Breast epithelium (tissue), 4 donors: ENCODE data around the gene ZNF467. TPM values are rescaled to one million over a fixed set of nuclear protein-coding genes. Genes with fewer than 3 reads are reported as not detected.

Experiments
- DNase-seq, 2 donors: peaks; one replicate each; pipeline ENCODE4 v3.0.0-alpha.2; 2019; ENCODE audit warnings: low spot score in 2 of 2
- H3K27ac ChIP-seq, 2 donors: fragments of 200-600 bp; sonication (generic) in 1 of 2; one replicate each; pipeline ENCODE4 v1.5.1; 2016 to 2019; ENCODE audit warnings: mild to moderate bottlenecking in 1 of 2
- H3K27me3 ChIP-seq, 2 donors: fragments of 200-600 bp; sonication (generic) in 1 of 2; one replicate each; pipeline versions ENCODE4 v1.5.1 to v1.6.0; 2017 to 2019; ENCODE audit warnings: control low read depth in 1 of 2, mild to moderate bottlenecking in 1 of 2
- H3K36me3 ChIP-seq: fragments of 200-600 bp; one replicate; pipeline ENCODE4 v1.5.1; 2019
- H3K4me1 ChIP-seq, 2 donors: fragments of 200-600 bp; sonication (generic); one replicate each; pipeline ENCODE4 v1.5.1; 2016 to 2019; ENCODE audit warnings: control low read depth in 1 of 2
- H3K4me3 ChIP-seq, 3 donors: fragments of 200-600 bp; sonication (generic); 1 replicate in 2 of 3; 2 replicates in 1 of 3; pipeline ENCODE4 v1.5.1; 2016 to 2019; ENCODE audit warnings: mild to moderate bottlenecking in 3 of 3, moderate library complexity in 2 of 3
- H3K9me3 ChIP-seq, 2 donors: fragments of 200-600 bp; sonication (generic) in 1 of 2; one replicate each; pipeline ENCODE4 v1.5.1; 2016 to 2019; ENCODE audit warnings: control low read depth in 1 of 2
- CTCF ChIP-seq, 3 donors: fragments of 450-650 bp; IDR thresholded peaks; one replicate each; pipeline ENCODE4 v1.5.1; 2016 to 2017; ENCODE audit warnings: antibody characterized with exemption in 3 of 3, mild to moderate bottlenecking in 3 of 3, moderate library complexity in 3 of 3
- POLR2A ChIP-seq: fragments of 450-650 bp; IDR thresholded peaks from one replicate; pipeline ENCODE4 v1.6.1; 2016; ENCODE audit warnings: antibody characterized with exemption, mild to moderate bottlenecking, moderate library complexity
- POLR2AphosphoS5 ChIP-seq, 3 donors: sonication (generic); formaldehyde crosslinking; IDR thresholded peaks; one replicate each; pipeline ENCODE4 v1.6.1; 2017; ENCODE audit warnings: antibody characterized with exemption in 3 of 3
- intact Hi-C: fragments of 100-400 bp; cut with DNase I; formaldehyde crosslinking; loops from one replicate; pipeline ENCODE4 v1.15.1; 2023; ENCODE audit warnings: low total_unique reads
- total RNA-seq, 3 donors: library from RNA; depleted of rRNA; stranded (reverse); fragments of >200 nt; gene quantifications; one replicate each; pipeline ENCODE4 v1.1.0, GENCODE V29; 2016

Gene ZNF467
- total RNA-seq, 3 donors from 2014 or later, result 5.0 to 6.3 (median 5.9) TPM

GRCh38 chr7:149819961-149820340 lies 46.6 kb upstream of the ZNF467 start:
- intact Hi-C loops, result no loop called here
- Histone ChIP-seq H3K27me3 (no peaks in the 10 kb centered on the region), H3K27ac (no peak overlapping the region), H3K9me3 (no peaks in the 10 kb centered on the region), H3K4me1 (no peaks in the 10 kb centered on the region), H3K36me3 (no peaks in the 10 kb centered on the region), H3K4me3 (no peak overlapping the region)
- TF ChIP-seq CTCF (IDR thresholded peaks at IDR 0.05) (no peak), POLR2A (no peak), POLR2AphosphoS5 (IDR thresholded peaks at IDR 0.05) (no peak)
- no peak for DNase-seq

GRCh38 chr7:149819141-149819960 lies 46.0 kb upstream of the ZNF467 start:
- DNase-seq, result no peak

GRCh38 chr7:149818536-149818840 lies 45.1 kb upstream of the ZNF467 start:
- H3K27me3 ChIP-seq, result no peaks in the 10 kb centered on the region
- H3K4me3 ChIP-seq, result no peak overlapping the region
- H3K4me1 ChIP-seq, result no peaks in the 10 kb centered on the region
- H3K9me3 ChIP-seq, result no peaks in the 10 kb centered on the region
- TF ChIP-seq POLR2A (no peak), CTCF (IDR thresholded peaks at IDR 0.05) (no peak), POLR2AphosphoS5 (IDR thresholded peaks at IDR 0.05) (no peak)
- intact Hi-C loops, result no loop called here
- H3K36me3 ChIP-seq, result no peaks in the 10 kb centered on the region
- H3K27ac ChIP-seq, result no peak overlapping the region
- no peak for DNase-seq

More at GRCh38 chr7:149819141-149819960, 46.0 kb upstream of the ZNF467 start:
- H3K9me3 ChIP-seq, result no peaks in the 10 kb centered on the region
- H3K4me1 ChIP-seq, result no peaks in the 10 kb centered on the region
- no peaks in the 10 kb centered on the region for H3K27me3 ChIP-seq
- TF ChIP-seq POLR2A (no peak), POLR2AphosphoS5 (IDR thresholded peaks at IDR 0.05) (no peak), CTCF (IDR thresholded peaks at IDR 0.05) (no peak)
- no peak overlapping the region for H3K4me3 ChIP-seq
- intact Hi-C loops, result no loop called here
- no peak overlapping the region for H3K27ac ChIP-seq
- no peaks in the 10 kb centered on the region for H3K36me3 ChIP-seq

- Histone ChIP-seq H3K9me3 (no peaks in the 10 kb centered on the region), H3K27ac (no peak overlapping the region), H3K4me1 (no peaks in the 10 kb centered on the region), H3K27me3 (no peaks in the 10 kb centered on the region), H3K36me3 (no peaks in the 10 kb centered on the region), H3K4me3 (no peak overlapping the region)
- intact Hi-C loops, result no loop called here
- DNase-seq, result no peak
- TF ChIP-seq POLR2A (no peak), CTCF (IDR thresholded peaks at IDR 0.05) (no peak), POLR2AphosphoS5 (IDR thresholded peaks at IDR 0.05) (no peak)
Measured at GRCh38 chr7:149817836-149818535, 44.6 kb upstream of the ZNF467 start.

GRCh38 chr7:149817301-149817771 lies 43.9 kb upstream of the ZNF467 start:
- intact Hi-C loops, result no loop called here
- H3K27me3 ChIP-seq, result no peaks in the 10 kb centered on the region
- H3K4me1 ChIP-seq, result no peaks in the 10 kb centered on the region
- no peaks in the 10 kb centered on the region for H3K36me3 ChIP-seq
- no peaks in the 10 kb centered on the region for H3K9me3 ChIP-seq
- no peak for DNase-seq
- no peak overlapping the region for H3K4me3 ChIP-seq
- no peak for TF ChIP-seq POLR2A
- no peak for TF ChIP-seq POLR2AphosphoS5 (IDR thresholded peaks at IDR 0.05)
- no peak for TF ChIP-seq CTCF (IDR thresholded peaks at IDR 0.05)
- H3K27ac ChIP-seq, result no peak overlapping the region
